ENCODE results near the gene NPPA. TPM values are rescaled to one million over a fixed set of nuclear protein-coding genes. Genes with fewer than 3 reads are reported as not detected.
A peak's percentile ranks its signal among the peaks of the same experiment; 100 is the strongest.

Gene NPPA
- total and polyA plus RNA-seq, 9 of the 15 experiments (the other 6 are each of a cell fraction or from before 2014, with no cell fraction given) = not detected

DNA sequence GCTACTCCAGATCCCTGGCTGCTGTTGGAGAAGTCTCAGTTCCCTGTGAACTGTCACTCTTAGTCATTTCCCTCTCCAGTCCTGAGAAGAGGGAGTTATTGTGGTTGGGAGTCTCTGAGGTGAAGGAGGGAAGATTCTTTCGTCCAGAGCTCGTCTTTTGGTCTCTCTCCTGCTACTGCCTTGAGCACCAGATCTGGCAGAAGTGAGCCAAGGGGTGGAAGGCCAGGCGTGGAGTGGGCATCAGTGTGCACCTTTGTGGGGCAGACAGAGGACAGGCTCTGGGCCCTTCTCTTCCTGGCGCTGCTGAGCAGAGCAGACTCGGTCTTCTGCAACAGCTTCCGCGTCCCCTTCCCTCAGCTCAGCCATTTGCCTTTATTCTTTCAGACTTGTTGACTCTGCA is 22.5 kb downstream of the NPPA start:
- no peak for FAIRE-seq

More for the DNA sequence above, 22.5 kb downstream of the NPPA start:
- in situ Hi-C loops (cut with MboI) (no loop called here), intact Hi-C loops (cut with micrococcal nuclease) (no loop called here)
- 86% methylated on average over 7 of the region's 7 CpGs for WGBS (ENCODE audit: insufficient coverage, low coverage, missing lambda C conversion rate)
- ATAC-seq (no peak), DNase-seq (ENCODE audit: extremely low read depth in 1 of 4, low spot score in 3 of 4) (no peak)
- Histone ChIP-seq H3K27ac (ENCODE audit: extremely low read depth, low read depth, low read length) (no peak overlapping the region), H3K9ac (ENCODE audit: insufficient read depth in 1 of 2, low read depth in 2 of 2, low read length in 2 of 2) (peak overlapping the region in 1 of 2 experiments; percentile 40; a peak in 2 of 4 replicates), H3K4me1 (replicated peaks in 1 of 2; ENCODE audit: control insufficient read depth in 2 of 2, insufficient read depth in 2 of 2, low read length in 2 of 2) (no peaks in the 10 kb centered on the region), H3K4me2 (ENCODE audit: insufficient read depth, low read length) (no peak overlapping the region), H4K20me1 (replicated peaks; ENCODE audit: control insufficient read depth, insufficient read depth, low read length) (no peaks in the 10 kb centered on the region), H3K36me3 (ENCODE audit: control insufficient read depth, insufficient read depth, low read length) (peaks cover 83% of the 10 kb centered on the region), H2AFZ (ENCODE audit: low read depth, low read length) (no peak overlapping the region), H3K9me3 (replicated peaks; ENCODE audit: control insufficient read depth, insufficient read depth, low read depth, low read length) (no peaks in the 10 kb centered on the region), H3K9me1 (ENCODE audit: control insufficient read depth, insufficient read depth, low read length) (no peaks in the 10 kb centered on the region), H3K79me2 (ENCODE audit: control insufficient read depth, insufficient read depth, low read length) (no peaks in the 10 kb centered on the region), H3K27me3 (ENCODE audit: control insufficient read depth in 2 of 2, insufficient read depth in 2 of 2, low read length in 2 of 2) (no peaks in the 10 kb centered on the region), H3K4me3 (no peak overlapping the region)
- TF ChIP-seq SIRT6 (IDR thresholded peaks at IDR 0.05; ENCODE audit: low read depth, low read length) (no peak), MBD1 (CRISPR knock-in tag; IDR thresholded peaks at IDR 0.05) (no peak), ETV6 (IDR thresholded peaks at IDR 0.05; ENCODE audit: borderline replicate concordance in 1 of 2, low read depth in 2 of 2, low read length in 1 of 2) (no peak), ETV6 (CRISPR knock-in tag; IDR thresholded peaks at IDR 0.05; ENCODE audit: borderline replicate concordance) (no peak), FOXA3 (CRISPR knock-in tag; conservative IDR thresholded peaks at IDR 0.05 in 1 of 2, IDR thresholded peaks at IDR 0.05 in 1 of 2) (no peak), ZNF224 (CRISPR knock-in tag; IDR thresholded peaks at IDR 0.05) (no peak), ADNP (tag; IDR thresholded peaks at IDR 0.05) (no peak), NFE2 (IDR thresholded peaks at IDR 0.05; ENCODE audit: low read depth) (no peak), GTF2A2 (tag; IDR thresholded peaks at IDR 0.05) (no peak), MEF2A (IDR thresholded peaks at IDR 0.05; ENCODE audit: control insufficient read depth, low read depth, low read length) (no peak), CLOCK (CRISPR knock-in tag; IDR thresholded peaks at IDR 0.05; ENCODE audit: borderline replicate concordance) (no peak), KDM4B (IDR thresholded peaks at IDR 0.05; ENCODE audit: borderline replicate concordance in 2 of 2, low read depth in 1 of 2) (no peak), L3MBTL2 (IDR thresholded peaks at IDR 0.05) (no peak), FOXM1 (IDR thresholded peaks at IDR 0.05; ENCODE audit: low read depth) (no peak), FOXM1 (CRISPR knock-in tag; IDR thresholded peaks at IDR 0.05; ENCODE audit: low read depth) (no peak)
- TF ChIP-seq, protein P1, sequence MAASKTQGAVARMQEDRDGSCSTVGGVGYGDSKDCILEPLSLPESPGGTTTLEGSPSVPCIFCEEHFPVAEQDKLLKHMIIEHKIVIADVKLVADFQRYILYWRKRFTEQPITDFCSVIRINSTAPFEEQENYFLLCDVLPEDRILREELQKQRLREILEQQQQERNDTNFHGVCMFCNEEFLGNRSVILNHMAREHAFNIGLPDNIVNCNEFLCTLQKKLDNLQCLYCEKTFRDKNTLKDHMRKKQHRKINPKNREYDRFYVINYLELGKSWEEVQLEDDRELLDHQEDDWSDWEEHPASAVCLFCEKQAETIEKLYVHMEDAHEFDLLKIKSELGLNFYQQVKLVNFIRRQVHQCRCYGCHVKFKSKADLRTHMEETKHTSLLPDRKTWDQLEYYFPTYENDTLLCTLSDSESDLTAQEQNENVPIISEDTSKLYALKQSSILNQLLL (CRISPR knock-in tag; IDR thresholded peaks at IDR 0.05; ENCODE audit: borderline replicate concordance) = no peak
- ChIA-PET CTCF (ENCODE audit: low intra/inter-chr PET ratio) (no interaction called here), POLR2A (interaction anchor here (0.6 to 3.4 kb wide), 6 partner anchors 10 to 84 kb away, joined by 3 to 41 read pairs (median 6); partner anchors contain the start of gene CLCN6)
- no TSS peak for BruUV-seq (replicated peaks)

All from K562 (cell line).